BLaER1 (cell line): Measurements from ENCODE around the gene ZNF264.

Source experiments
- H3K27ac ChIP-seq: shearing (Covaris generic); formaldehyde crosslinking; 2 replicates; pipeline ENCODE4 v1.8.1; 2022
- H3K27me3 ChIP-seq: shearing (Covaris generic); formaldehyde crosslinking; 2 replicates; pipeline ENCODE4 v1.8.1; 2022
- H3K36me3 ChIP-seq: shearing (Covaris generic); formaldehyde crosslinking; 2 replicates; pipeline ENCODE4 v1.8.1; 2022
- H3K4me1 ChIP-seq: shearing (Covaris generic); formaldehyde crosslinking; 2 replicates; pipeline ENCODE4 v1.8.1; 2022
- H3K4me2 ChIP-seq: shearing (Covaris generic); formaldehyde crosslinking; 2 replicates; pipeline ENCODE4 v1.8.1; 2022
- H3K4me3 ChIP-seq: shearing (Covaris generic); formaldehyde crosslinking; 2 replicates; pipeline ENCODE4 v1.8.1; 2022
- H3K9ac ChIP-seq: shearing (Covaris generic); formaldehyde crosslinking; 2 replicates; pipeline ENCODE4 v1.8.1; 2022
- H3K9me3 ChIP-seq: shearing (Covaris generic); formaldehyde crosslinking; 2 replicates; pipeline ENCODE4 v1.8.1; 2022
- H4K20me1 ChIP-seq: shearing (Covaris generic); formaldehyde crosslinking; 2 replicates; pipeline ENCODE4 v1.8.1; 2022
- Cebpa-rat ChIP-seq: shearing (Covaris generic); IDR thresholded peaks from 2 replicates; pipeline ENCODE4 v1.8.1; 2022

The ZNF264 gene

GRCh38 chr19:57191141-57192076 is at the start of gene ZNF264:
Gene ZNF264, plus strand, starts transcription at chr19:57191500. Its CDS starts 414 bp downstream, at chr19:57191914.
- TF ChIP-seq Cebpa-rat, result no peak

DNA sequence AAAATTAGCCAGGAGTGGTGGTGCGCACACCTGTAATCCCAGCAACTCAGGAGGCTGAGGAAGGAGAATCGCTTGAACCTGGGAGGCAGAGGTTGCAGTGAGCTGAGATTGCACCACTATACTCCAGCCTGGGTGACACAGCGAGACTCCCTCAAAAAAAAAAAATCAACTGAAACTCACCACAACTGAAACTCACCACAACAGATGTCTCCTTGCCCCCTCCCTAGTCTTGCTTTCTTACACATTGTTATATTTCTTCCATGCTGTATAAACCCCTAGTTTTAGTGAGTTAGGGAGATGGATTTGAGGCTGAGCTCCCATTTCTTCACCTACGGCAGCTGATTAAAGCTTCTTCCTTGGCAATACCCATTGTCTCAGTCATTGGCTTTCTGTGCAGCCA is 49.6 kb upstream of the ZNF264 start:
- Histone ChIP-seq H3K4me2 (peak overlapping the region; percentile 66), H3K4me1 (peaks cover 18% of the 10 kb centered on the region), H3K9ac (no peak overlapping the region), H3K27me3 (no peaks in the 10 kb centered on the region), H3K9me3 (peaks cover 23% of the 10 kb centered on the region), H4K20me1 (no peaks in the 10 kb centered on the region), H3K4me3 (no peak overlapping the region), H3K27ac (peak overlapping the region; percentile 37), H3K36me3 (no peaks in the 10 kb centered on the region)
- no peak for TF ChIP-seq Cebpa-rat

More at GRCh38 chr19:57191141-57192076, at the start of gene ZNF264:
- Histone ChIP-seq H3K27me3 (no peaks in the 10 kb centered on the region), H3K4me2 (peak within 1 kb of the TSS; percentile 93), H4K20me1 (peaks cover 24% of the 10 kb centered on the region; the same call in 1 of the 2 replicates), H3K9ac (peak within 1 kb of the TSS; percentile 92), H3K4me3 (peak within 1 kb of the TSS; percentile 98), H3K27ac (peak within 1 kb of the TSS; percentile 88), H3K9me3 (peaks cover 61% of the 10 kb centered on the region), H3K36me3 (peaks cover 49% of the 10 kb centered on the region), H3K4me1 (peaks cover 20% of the 10 kb centered on the region)

- TF ChIP-seq Cebpa-rat, result no peak
- Histone ChIP-seq H3K4me1 (no peaks in the 10 kb centered on the region), H3K4me3 (no peak overlapping the region), H4K20me1 (no peaks in the 10 kb centered on the region), H3K9ac (no peak overlapping the region), H3K27ac (no peak overlapping the region), H3K9me3 (0 out of 2 replicates have a peak, but pooled peaks cover 3% of the 10 kb centered on the region), H3K27me3 (no peaks in the 10 kb centered on the region), H3K4me2 (no peak overlapping the region), H3K36me3 (no peaks in the 10 kb centered on the region)
These were observed 38.4 kb upstream of the ZNF264 start for GRCh38 chr19:57152921-57153320.

DNA sequence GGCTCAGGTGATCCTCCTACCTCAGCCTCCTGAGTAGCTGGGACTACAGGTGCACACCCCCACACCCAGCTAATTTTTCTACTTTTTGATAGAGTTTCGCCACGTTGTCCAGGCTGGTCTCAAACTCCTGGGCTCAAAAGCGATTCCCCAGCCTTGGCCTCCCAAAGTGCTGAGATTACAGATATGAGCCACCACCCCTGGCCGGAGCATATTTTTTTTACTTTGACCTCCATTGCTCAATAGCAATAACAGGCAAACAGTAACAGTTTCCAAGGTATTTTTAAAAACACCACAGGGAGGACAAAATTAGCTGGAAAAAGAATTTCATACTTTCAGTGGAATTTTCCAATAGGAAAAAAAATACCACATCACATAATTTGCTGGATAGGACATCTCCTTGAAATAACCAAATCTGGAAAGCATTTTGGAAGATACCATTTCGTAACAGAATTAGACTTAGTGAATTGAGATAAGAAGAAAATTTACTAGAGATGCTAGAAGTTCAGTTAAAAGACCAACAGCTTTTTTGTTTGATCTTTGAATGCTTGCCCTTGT is 29.2 kb upstream of the ZNF264 start:
- Histone ChIP-seq H3K27ac (no peak overlapping the region), H4K20me1 (no peaks in the 10 kb centered on the region), H3K9ac (no peak overlapping the region), H3K4me3 (no peak overlapping the region), H3K9me3 (peaks cover 6% of the 10 kb centered on the region; the same call in 1 of the 2 replicates), H3K36me3 (no peaks in the 10 kb centered on the region), H3K27me3 (no peaks in the 10 kb centered on the region), H3K4me1 (no peaks in the 10 kb centered on the region), H3K4me2 (no peak overlapping the region)
- TF ChIP-seq Cebpa-rat, result no peak

GRCh38 chr19:57165846-57166245 is 25.5 kb upstream of the ZNF264 start:
- Histone ChIP-seq H3K9me3 (peaks cover 6% of the 10 kb centered on the region; the same call in 1 of the 2 replicates), H3K27me3 (no peaks in the 10 kb centered on the region), H3K27ac (no peak overlapping the region), H3K9ac (no peak overlapping the region), H4K20me1 (no peaks in the 10 kb centered on the region), H3K4me3 (no peak overlapping the region), H3K4me1 (peaks cover 2% of the 10 kb centered on the region; the same call in 1 of the 2 replicates), H3K4me2 (no peak overlapping the region), H3K36me3 (no peaks in the 10 kb centered on the region)
- TF ChIP-seq Cebpa-rat, result no peak

DNA sequence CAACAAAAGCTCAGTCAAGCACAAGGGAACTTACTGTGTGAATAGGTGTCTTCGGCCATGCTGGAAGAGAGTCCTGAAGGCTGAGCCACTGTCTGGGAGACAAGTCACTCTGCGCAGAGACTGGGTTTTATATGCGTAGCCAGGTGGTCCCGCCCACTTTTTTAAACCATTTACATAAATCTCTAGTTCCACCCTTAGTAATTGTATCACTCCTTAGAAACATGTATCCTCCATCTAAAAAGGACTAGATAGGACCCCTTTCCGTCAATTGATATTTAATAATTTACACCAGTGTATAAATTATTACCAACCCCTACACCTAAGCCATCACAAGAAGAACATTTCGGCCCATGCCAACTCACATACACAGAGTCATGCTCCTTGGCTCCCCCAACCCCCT is 23.9 kb upstream of the ZNF264 start, which contains the start of gene DUXA:
Gene DUXA (minus strand): TSS at position 101 of the 400 bp plus-strand sequence. CDS start 42 bp downstream, at position 59.
- Histone ChIP-seq H4K20me1 (no peaks in the 10 kb centered on the region), H3K36me3 (no peaks in the 10 kb centered on the region), H3K4me2 (no peak within 1 kb of the TSS), H3K27me3 (no peaks in the 10 kb centered on the region), H3K9me3 (peaks cover 6% of the 10 kb centered on the region; the same call in 1 of the 2 replicates), H3K27ac (no peak within 1 kb of the TSS), H3K4me3 (no peak within 1 kb of the TSS), H3K4me1 (peaks cover 9% of the 10 kb centered on the region), H3K9ac (no peak within 1 kb of the TSS)
- TF ChIP-seq Cebpa-rat, result no peak

GRCh38 chr19:57171551-57172081 is 19.7 kb upstream of the ZNF264 start:
- Histone ChIP-seq H3K9me3 (peaks cover 30% of the 10 kb centered on the region), H3K36me3 (peaks cover 14% of the 10 kb centered on the region; the same call in 1 of the 2 replicates), H3K9ac (0 out of 2 replicates have a peak overlapping the region, but pooled peaks have one; percentile 3), H3K4me2 (peak overlapping the region; percentile 72), H3K27ac (no peak overlapping the region), H4K20me1 (no peaks in the 10 kb centered on the region), H3K27me3 (no peaks in the 10 kb centered on the region), H3K4me1 (peaks cover 19% of the 10 kb centered on the region), H3K4me3 (peak overlapping the region; percentile 64)
- no peak for TF ChIP-seq Cebpa-rat

- no peak for TF ChIP-seq Cebpa-rat
- Histone ChIP-seq H3K36me3 (peaks cover 38% of the 10 kb centered on the region), H3K9me3 (peaks cover 69% of the 10 kb centered on the region), H4K20me1 (peaks cover 24% of the 10 kb centered on the region; the same call in 1 of the 2 replicates), H3K9ac (no peak overlapping the region), H3K27ac (no peak overlapping the region), H3K4me1 (peaks cover 27% of the 10 kb centered on the region), H3K4me2 (no peak overlapping the region), H3K27me3 (no peaks in the 10 kb centered on the region), H3K4me3 (0 out of 2 replicates have a peak overlapping the region, but pooled peaks have one; percentile 98)
These were observed 999 bp upstream of the ZNF264 start for GRCh38 chr19:57190301-57190700.

GRCh38 chr19:57192077-57192420 is 749 bp downstream of the ZNF264 start:
- Histone ChIP-seq H3K4me3 (peak overlapping the region; percentile 98), H3K9me3 (peaks cover 55% of the 10 kb centered on the region), H3K36me3 (peaks cover 51% of the 10 kb centered on the region), H4K20me1 (peaks cover 24% of the 10 kb centered on the region; the same call in 1 of the 2 replicates), H3K9ac (peak overlapping the region; percentile 92), H3K27me3 (no peaks in the 10 kb centered on the region), H3K4me2 (peak overlapping the region; percentile 93), H3K4me1 (peaks cover 20% of the 10 kb centered on the region), H3K27ac (peak overlapping the region; percentile 88)
- TF ChIP-seq Cebpa-rat, result no peak
